Measurements from ENCODE around the gene HERC6.
"Not testable (repeated sequence)": the region's sequence is repeated elsewhere in the genome, so short reads cannot be mapped to it uniquely, and the experiment has no call there.

HERC6 gene

GRCh38 chr4:88443486-88443885 lies 64.8 kb downstream of the HERC6 start:
- DNase-seq (ENCODE audit: insufficient read length, low spot score) (no peak), FAIRE-seq (no peak)

GRCh38 chr4:88445252-88445651 lies 66.6 kb downstream of the HERC6 start:
- no peak for FAIRE-seq
- DNase-seq (ENCODE audit: insufficient read length, low spot score): no peak

GRCh38 chr4:88446124-88446523 lies 67.5 kb downstream of the HERC6 start:
- no peak for FAIRE-seq
- no peak for DNase-seq (ENCODE audit: insufficient read length, low spot score)

GRCh38 chr4:88447371-88448095 lies 68.9 kb downstream of the HERC6 start:
- DNase-seq (ENCODE audit: insufficient read length, low spot score): no peak
- FAIRE-seq: no peak

GRCh38 chr4:88448211-88448765 lies 69.6 kb downstream of the HERC6 start:
- not testable (repeated sequence) for DNase-seq (ENCODE audit: insufficient read length, low spot score); FAIRE-seq

- FAIRE-seq (no peak), DNase-seq (ENCODE audit: insufficient read length, low spot score) (no peak)
Observed at GRCh38 chr4:88448889-88449288, 70.2 kb downstream of the HERC6 start.

GRCh38 chr4:88449290-88449689 lies 70.6 kb downstream of the HERC6 start:
- DNase-seq (ENCODE audit: insufficient read length, low spot score) (no peak), FAIRE-seq (no peak)

GRCh38 chr4:88451205-88451604 lies 72.6 kb downstream of the HERC6 start:
- DNase-seq (ENCODE audit: insufficient read length, low spot score) (no peak), FAIRE-seq (no peak)

GRCh38 chr4:88452912-88453311 lies 74.3 kb downstream of the HERC6 start:
- DNase-seq (ENCODE audit: insufficient read length, low spot score) (no peak), FAIRE-seq (no peak)

GRCh38 chr4:88456670-88457306 lies 78.1 kb downstream of the HERC6 start, which contains the start of gene HERC5:
Gene HERC5 (plus strand): TSS chr4:88457119. CDS start chr4:88457270, 151 bp downstream.
- DNase-seq (ENCODE audit: insufficient read length, low spot score): peak; percentile 87
- peak; percentile 98 for FAIRE-seq

GRCh38 chr4:88457307-88458103 lies 78.9 kb downstream of the HERC6 start:
- DNase-seq (ENCODE audit: insufficient read length, low spot score) (peak; percentile 8), FAIRE-seq (peak; percentile 88)

GRCh38 chr4:88458104-88458740 lies 79.6 kb downstream of the HERC6 start:
- peak; percentile 31 for FAIRE-seq
- DNase-seq (ENCODE audit: insufficient read length, low spot score): no peak

- DNase-seq (ENCODE audit: insufficient read length, low spot score) (no peak), FAIRE-seq (no peak)
Observed at GRCh38 chr4:88465653-88466192, 87.1 kb downstream of the HERC6 start.

GRCh38 chr4:88467392-88467791 lies 88.7 kb downstream of the HERC6 start:
- DNase-seq (ENCODE audit: insufficient read length, low spot score) (no peak), FAIRE-seq (no peak)

GRCh38 chr4:88477229-88477860 lies 98.7 kb downstream of the HERC6 start:
- DNase-seq (ENCODE audit: insufficient read length, low spot score): no peak
- no peak for FAIRE-seq

- FAIRE-seq (no peak), DNase-seq (ENCODE audit: insufficient read length, low spot score) (no peak)
Observed at GRCh38 chr4:88478247-88478646, 99.6 kb downstream of the HERC6 start.

GRCh38 chr4:88481537-88481936 lies 102.9 kb downstream of the HERC6 start:
- no peak for DNase-seq (ENCODE audit: insufficient read length, low spot score)
- no peak for FAIRE-seq

- DNase-seq (ENCODE audit: insufficient read length, low spot score) (no peak), FAIRE-seq (peak; percentile 40)
Observed at GRCh38 chr4:88489100-88489761, 110.6 kb downstream of the HERC6 start.
